Nephron progenitor cell (in vitro differentiated cells): ENCODE results near the gene ABCG2.

Experiments used
- DNase-seq: peaks from one replicate; pipeline ENCODE4 v3.0.0; 2021
- H3K27ac Mint-ChIP-seq: 2 replicates; pipeline ENCODE4 v1.8.0; 2021; ENCODE audit warnings: mild to moderate bottlenecking, moderate library complexity, mixed read lengths
- H3K27me3 Mint-ChIP-seq: 2 replicates; pipeline ENCODE4 v1.8.0; 2021; ENCODE audit warnings: mild to moderate bottlenecking, low read depth, mixed read lengths; ENCODE audit not compliant: poor library complexity
- H3K36me3 Mint-ChIP-seq: 2 replicates; pipeline ENCODE4 v1.8.0; 2021; ENCODE audit warnings: low read depth, mixed read lengths
- H3K4me1 Mint-ChIP-seq: 2 replicates; pipeline ENCODE4 v1.8.0; 2021; ENCODE audit warnings: mixed read lengths
- H3K4me3 Mint-ChIP-seq: 2 replicates; pipeline ENCODE4 v1.8.0; 2021; ENCODE audit warnings: mild to moderate bottlenecking, moderate library complexity, mixed read lengths
- H3K9me3 Mint-ChIP-seq: 2 replicates; pipeline ENCODE4 v1.8.0; 2021; ENCODE audit warnings: mild to moderate bottlenecking, moderate library complexity, mixed read lengths
- TF ChIP-seq, protein P1 (sequence below): fragments of 200-600 bp; sonication (generic); IDR thresholded peaks from 2 replicates; pipeline ENCODE4 v1.5.0; 2021; ENCODE audit warnings: antibody characterized with exemption

ABCG2 gene

DNA sequence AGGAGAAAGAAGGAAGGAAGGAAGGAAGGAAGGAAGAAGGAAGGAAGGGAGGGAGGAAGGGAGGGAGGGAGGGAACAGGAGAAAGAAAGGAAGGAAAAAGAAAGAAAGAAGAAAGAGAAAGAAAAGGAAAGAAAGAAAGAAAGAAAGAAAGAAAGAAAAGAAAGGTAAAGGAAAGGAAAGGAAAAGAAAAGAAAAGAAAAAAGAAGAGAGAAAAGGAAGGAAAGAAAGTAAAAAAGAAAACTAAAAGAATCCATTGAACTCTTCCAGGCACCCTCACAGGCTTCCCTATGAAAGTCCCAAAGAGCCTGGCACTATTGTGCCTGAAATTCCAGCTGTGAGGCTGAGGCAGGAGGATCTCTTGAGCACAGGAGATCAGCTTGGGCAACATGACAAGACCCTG, 11.5 kb downstream of the ABCG2 start:
- H3K4me1 Mint-ChIP-seq = no peaks in the 10 kb centered on the region
- H3K27me3 Mint-ChIP-seq = peaks cover 8% of the 10 kb centered on the region
- H3K4me3 Mint-ChIP-seq = no peak overlapping the region
- TF ChIP-seq, protein P1, sequence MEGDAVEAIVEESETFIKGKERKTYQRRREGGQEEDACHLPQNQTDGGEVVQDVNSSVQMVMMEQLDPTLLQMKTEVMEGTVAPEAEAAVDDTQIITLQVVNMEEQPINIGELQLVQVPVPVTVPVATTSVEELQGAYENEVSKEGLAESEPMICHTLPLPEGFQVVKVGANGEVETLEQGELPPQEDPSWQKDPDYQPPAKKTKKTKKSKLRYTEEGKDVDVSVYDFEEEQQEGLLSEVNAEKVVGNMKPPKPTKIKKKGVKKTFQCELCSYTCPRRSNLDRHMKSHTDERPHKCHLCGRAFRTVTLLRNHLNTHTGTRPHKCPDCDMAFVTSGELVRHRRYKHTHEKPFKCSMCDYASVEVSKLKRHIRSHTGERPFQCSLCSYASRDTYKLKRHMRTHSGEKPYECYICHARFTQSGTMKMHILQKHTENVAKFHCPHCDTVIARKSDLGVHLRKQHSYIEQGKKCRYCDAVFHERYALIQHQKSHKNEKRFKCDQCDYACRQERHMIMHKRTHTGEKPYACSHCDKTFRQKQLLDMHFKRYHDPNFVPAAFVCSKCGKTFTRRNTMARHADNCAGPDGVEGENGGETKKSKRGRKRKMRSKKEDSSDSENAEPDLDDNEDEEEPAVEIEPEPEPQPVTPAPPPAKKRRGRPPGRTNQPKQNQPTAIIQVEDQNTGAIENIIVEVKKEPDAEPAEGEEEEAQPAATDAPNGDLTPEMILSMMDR = no peak
- H3K36me3 Mint-ChIP-seq = no peaks in the 10 kb centered on the region
- H3K27ac Mint-ChIP-seq = no peak overlapping the region
- no peak for DNase-seq
- no peaks in the 10 kb centered on the region for H3K9me3 Mint-ChIP-seq

DNA sequence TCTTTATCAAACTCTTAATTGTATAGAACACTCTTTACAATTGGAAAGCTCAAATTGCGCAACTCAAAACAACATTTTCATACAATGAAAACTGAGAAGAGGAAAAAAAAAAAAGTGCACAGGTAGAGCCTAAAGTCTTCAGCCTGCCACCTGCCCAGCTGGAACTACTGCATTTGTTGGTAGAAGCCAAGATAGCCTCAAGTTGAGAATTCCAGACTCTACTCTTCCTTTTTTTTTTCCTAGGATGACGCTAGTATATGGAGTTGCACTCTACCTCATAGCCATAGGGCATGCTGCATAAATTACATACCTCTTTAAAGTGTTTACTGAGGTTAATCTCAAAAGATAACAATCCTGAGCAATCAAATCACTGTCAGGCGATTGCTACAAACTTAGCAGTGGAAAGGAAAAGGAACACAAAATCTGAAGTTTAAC, 13.6 kb downstream of the ABCG2 start:
- DNase-seq = no peak
- H3K27me3 Mint-ChIP-seq = peaks cover 4% of the 10 kb centered on the region
- H3K9me3 Mint-ChIP-seq = no peaks in the 10 kb centered on the region
- H3K36me3 Mint-ChIP-seq = no peaks in the 10 kb centered on the region
- H3K4me1 Mint-ChIP-seq = no peaks in the 10 kb centered on the region
- TF ChIP-seq, protein P1 = no peak
- no peak overlapping the region for H3K4me3 Mint-ChIP-seq
- no peak overlapping the region for H3K27ac Mint-ChIP-seq

DNA sequence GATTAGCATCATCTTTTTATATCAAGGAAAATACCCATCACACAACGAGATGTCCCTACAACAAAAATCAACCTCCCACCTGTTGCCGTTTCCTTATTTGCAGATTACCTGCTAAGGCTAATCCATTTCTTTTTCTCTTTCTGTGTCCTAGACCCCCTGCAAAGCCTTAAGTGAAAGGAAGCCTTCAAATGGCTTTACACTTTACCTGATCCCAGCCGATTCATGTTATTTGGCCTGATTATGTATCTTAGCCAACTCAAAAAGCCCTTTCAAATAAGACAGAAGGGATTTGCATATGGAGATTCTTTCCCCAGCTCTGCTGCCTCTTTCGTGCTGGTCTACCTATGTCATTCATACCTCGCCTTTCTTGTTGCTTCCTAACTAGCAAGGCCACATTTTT, 14.4 kb downstream of the ABCG2 start:
- Mint-ChIP-seq H3K4me1 (no peaks in the 10 kb centered on the region), H3K27ac (no peak overlapping the region), H3K9me3 (no peaks in the 10 kb centered on the region), H3K36me3 (no peaks in the 10 kb centered on the region), H3K4me3 (no peak overlapping the region), H3K27me3 (peaks cover 4% of the 10 kb centered on the region)
- TF ChIP-seq, protein P1 = no peak
- DNase-seq = no peak

DNA sequence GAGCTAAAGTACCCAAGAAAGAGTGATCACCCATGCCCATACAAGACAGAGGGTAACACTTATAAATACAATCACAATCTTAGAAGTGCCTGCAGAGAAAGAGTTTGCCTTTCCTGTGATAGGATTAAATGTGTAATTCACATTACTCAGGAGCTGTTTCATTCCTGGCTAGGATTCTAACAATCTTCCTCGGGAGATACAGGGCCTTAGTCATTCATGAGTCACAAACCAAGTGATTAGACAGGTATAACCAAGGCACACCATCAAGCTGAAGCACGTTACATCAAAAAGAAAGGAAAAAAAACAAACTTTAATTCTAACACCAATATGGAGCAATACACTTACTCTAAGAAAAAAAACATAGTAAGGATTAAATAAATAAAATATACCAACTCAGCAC, 14.9 kb downstream of the ABCG2 start:
- Mint-ChIP-seq H3K9me3 (no peaks in the 10 kb centered on the region), H3K27me3 (peaks cover 4% of the 10 kb centered on the region), H3K4me1 (no peaks in the 10 kb centered on the region), H3K36me3 (no peaks in the 10 kb centered on the region), H3K4me3 (no peak overlapping the region), H3K27ac (no peak overlapping the region)
- TF ChIP-seq, protein P1 = no peak
- no peak for DNase-seq

DNA sequence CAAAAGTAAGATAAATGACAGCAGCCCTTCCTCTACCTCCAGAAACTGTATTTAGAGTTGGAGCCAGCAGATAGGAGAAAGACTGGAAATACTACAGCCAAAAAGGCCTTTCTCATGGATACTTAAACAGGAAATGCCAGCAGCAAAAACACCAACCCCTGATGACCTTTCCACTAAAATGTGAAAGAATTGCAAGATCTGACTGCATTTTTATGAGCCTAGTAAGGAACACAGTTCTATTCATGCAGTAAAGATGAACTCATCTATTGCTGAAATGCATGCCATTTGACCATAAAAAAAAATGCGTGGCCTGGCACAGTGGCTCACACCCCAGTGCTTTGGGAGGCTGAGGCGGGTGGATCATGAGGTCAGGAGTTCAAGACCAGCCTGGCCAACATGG, 19.9 kb downstream of the ABCG2 start:
- TF ChIP-seq, protein P1 = no peak
- H3K9me3 Mint-ChIP-seq = no peaks in the 10 kb centered on the region
- no peak for DNase-seq
- peaks cover 5% of the 10 kb centered on the region for H3K27me3 Mint-ChIP-seq
- peaks cover 11% of the 10 kb centered on the region for H3K36me3 Mint-ChIP-seq
- peaks cover 4% of the 10 kb centered on the region for H3K4me1 Mint-ChIP-seq
- H3K27ac Mint-ChIP-seq = no peak overlapping the region
- no peak overlapping the region for H3K4me3 Mint-ChIP-seq

DNA sequence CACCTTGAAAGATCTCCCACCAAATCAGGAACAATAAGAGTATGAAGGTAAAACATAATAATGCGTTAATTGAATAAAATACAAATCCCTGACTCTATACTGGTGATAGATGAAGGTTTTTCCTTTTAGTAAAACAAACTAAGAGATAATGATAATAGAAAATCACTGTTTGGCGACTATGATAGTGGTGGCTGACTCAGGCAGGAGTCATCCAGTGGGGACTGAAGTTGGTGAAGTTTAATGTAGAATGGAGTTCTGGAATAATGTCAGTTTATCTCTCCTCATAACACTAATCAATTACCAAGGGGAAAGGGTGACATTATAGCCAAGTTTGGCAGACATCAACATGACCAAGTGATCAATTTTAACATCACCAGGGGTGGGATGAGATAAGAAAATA, 21.3 kb downstream of the ABCG2 start:
- H3K27me3 Mint-ChIP-seq = peaks cover 5% of the 10 kb centered on the region
- no peak for DNase-seq
- H3K9me3 Mint-ChIP-seq = no peaks in the 10 kb centered on the region
- TF ChIP-seq, protein P1 = no peak
- no peak overlapping the region for H3K27ac Mint-ChIP-seq
- peaks cover 4% of the 10 kb centered on the region for H3K4me1 Mint-ChIP-seq
- H3K4me3 Mint-ChIP-seq = no peak overlapping the region
- H3K36me3 Mint-ChIP-seq = peaks cover 15% of the 10 kb centered on the region
